RCC 7860 (cell line): Measurements from ENCODE around the gene EGFR.

ENCODE experiments used
- DNase-seq: peaks from one replicate; pipeline ENCODE4 v3.0.0-alpha.2; 2015; ENCODE audit warnings: low spot score
- FAIRE-seq: peaks from 2 replicates; lab custom pipeline; 2012; peaks lifted over from hg19 to GRCh38; lab: Jason Lieb, UNC

Gene EGFR

GRCh38 chr7:55005241-55005851 lies 13.5 kb upstream of the EGFR start:
- FAIRE-seq, result no peak
- no peak for DNase-seq

GRCh38 chr7:55006499-55006898 lies 12.3 kb upstream of the EGFR start:
- DNase-seq (no peak), FAIRE-seq (no peak)

GRCh38 chr7:55013851-55014250 lies 5.0 kb upstream of the EGFR start:
- no peak for FAIRE-seq

GRCh38 chr7:55016061-55016745 lies 2.6 kb upstream of the EGFR start:
- DNase-seq, result no peak
- no peak for FAIRE-seq

More at GRCh38 chr7:55013851-55014250, 5.0 kb upstream of the EGFR start:
- no peak for DNase-seq

- FAIRE-seq (no peak), DNase-seq (no peak)
These were observed 2.1 kb upstream of the EGFR start for GRCh38 chr7:55016746-55017090.

- FAIRE-seq, result no peak
- no peak for DNase-seq
These were observed 976 bp upstream of the EGFR start for GRCh38 chr7:55017841-55018240.

GRCh38 chr7:55019191-55019690 lies 424 bp downstream of the EGFR start:
- FAIRE-seq (no peak), DNase-seq (no peak)

GRCh38 chr7:55019691-55020465 lies 1.1 kb downstream of the EGFR start:
- FAIRE-seq, result no peak
- DNase-seq, result no peak

GRCh38 chr7:55020466-55020871 lies 1.7 kb downstream of the EGFR start:
- FAIRE-seq (peak; percentile 64), DNase-seq (peak; percentile 61)

GRCh38 chr7:55021053-55021452 lies 2.2 kb downstream of the EGFR start:
- DNase-seq, result peak; percentile 29
- no peak for FAIRE-seq

GRCh38 chr7:55022002-55022985 lies 3.5 kb downstream of the EGFR start:
- peak; percentile 64 for FAIRE-seq
- peak; percentile 79 for DNase-seq

- FAIRE-seq (no peak), DNase-seq (no peak)
These were observed 5.2 kb downstream of the EGFR start for GRCh38 chr7:55023841-55024505.

- FAIRE-seq (peak; percentile 11), DNase-seq (no peak)
These were observed 6.0 kb downstream of the EGFR start for GRCh38 chr7:55024776-55025175.

- FAIRE-seq, result no peak
These were observed 7.4 kb downstream of the EGFR start for GRCh38 chr7:55026086-55026790.

GRCh38 chr7:55026867-55027490 lies 8.2 kb downstream of the EGFR start:
- DNase-seq (no peak), FAIRE-seq (no peak)

More at GRCh38 chr7:55026086-55026790, 7.4 kb downstream of the EGFR start:
- no peak for DNase-seq

GRCh38 chr7:55028011-55028410 lies 9.2 kb downstream of the EGFR start:
- no peak for DNase-seq
- no peak for FAIRE-seq

GRCh38 chr7:55030314-55030713 lies 11.5 kb downstream of the EGFR start:
- DNase-seq, result no peak
- FAIRE-seq, result peak; percentile 7

GRCh38 chr7:55031075-55031474 lies 12.3 kb downstream of the EGFR start:
- FAIRE-seq, result no peak
- DNase-seq, result no peak
